AG04449 (cell line): ENCODE data around the gene GAB4.
A peak's percentile ranks its signal among the peaks of the same experiment; 100 is the strongest.
"Not testable (repeated sequence)": the region's sequence is repeated elsewhere in the genome, so short reads cannot be mapped to it uniquely, and the experiment has no call there.

ENCODE experiments used
- CTCF ChIA-PET: fragments of 350-600 bp; formaldehyde crosslinking; extraction: SDS; loops from one replicate; lab custom pipeline; 2021; ENCODE audit warnings: antibody characterized with exemption; lab: Yijun Ruan, JAX
- POLR2A ChIA-PET: fragments of 400-600, 350-600 bp; formaldehyde crosslinking; extraction: SDS; loops from one replicate; lab custom pipeline; 2020; ENCODE audit warnings: antibody characterized with exemption, inconsistent platforms; lab: Yijun Ruan, JAX
- DNase-seq: peaks from one replicate; pipeline ENCODE4 v3.0.0-alpha.2; 2010; ENCODE audit warnings: low read depth, low spot score
- H3K4me3 ChIP-seq: 2 replicates; pipeline ENCODE4 v1.5.1; 2011; ENCODE audit warnings: low read depth, mild to moderate bottlenecking, control low read depth, low read length
- CTCF ChIP-seq: IDR thresholded peaks from one replicate; pipeline ENCODE4 v1.5.1; 2011; ENCODE audit warnings: mild to moderate bottlenecking, moderate library complexity, low read length, control low read depth, inconsistent platforms; ENCODE audit not compliant: insufficient read depth; ENCODE audit errors: missing control alignments

GAB4 gene

GRCh38 chr22:17043521-17043920 is 35.5 kb upstream of the GAB4 start:
- no peak for DNase-seq
- no peak for TF ChIP-seq CTCF
- ChIA-PET POLR2A (no interaction called here), CTCF (interaction anchor here (0.8 to 1.0 kb wide), 2 partner anchors 14 to 128 kb away, joined by 4 to 7 read pairs; no protein-coding TSS in a partner anchor)
- H3K4me3 ChIP-seq, result no peak overlapping the region

GRCh38 chr22:17036842-17037711 is 29.1 kb upstream of the GAB4 start:
- H3K4me3 ChIP-seq, result peak overlapping the region; percentile 57
- POLR2A ChIA-PET, DNase-seq: not testable (repeated sequence)
- CTCF ChIA-PET, result interaction anchor here (1.0 kb wide), 1 partner anchor 21 kb away, joined by 4 read pairs; no protein-coding TSS in a partner anchor

GRCh38 chr22:17035976-17036841 is 28.2 kb upstream of the GAB4 start:
- DNase-seq, POLR2A ChIA-PET: not testable (repeated sequence)
- CTCF ChIA-PET, result interaction anchor here (1.0 to 1.6 kb wide), 2 partner anchors 22 to 136 kb away, joined by 4 to 5 read pairs; no protein-coding TSS in a partner anchor
- H3K4me3 ChIP-seq, result peak overlapping the region; percentile 20

- CTCF ChIA-PET, result interaction anchor here (1.6 kb wide), 1 partner anchor 137 kb away, joined by 5 read pairs; no protein-coding TSS in a partner anchor
- POLR2A ChIA-PET, result no interaction called here
- H3K4me3 ChIP-seq, result no peak overlapping the region
- no peak for DNase-seq
- TF ChIP-seq CTCF, result no peak
These were observed 27.2 kb upstream of the GAB4 start for GRCh38 chr22:17035246-17035645.

GRCh38 chr22:17034532-17034931 is 26.5 kb upstream of the GAB4 start:
- H3K4me3 ChIP-seq, CTCF ChIA-PET, DNase-seq, POLR2A ChIA-PET: not testable (repeated sequence)

GRCh38 chr22:17032277-17032676 is 24.3 kb upstream of the GAB4 start:
- POLR2A ChIA-PET, H3K4me3 ChIP-seq, CTCF ChIA-PET: not testable (repeated sequence)

GRCh38 chr22:17024380-17024779 is 16.4 kb upstream of the GAB4 start:
- DNase-seq, POLR2A ChIA-PET, H3K4me3 ChIP-seq, CTCF ChIA-PET: not testable (repeated sequence)

More at GRCh38 chr22:17032277-17032676, 24.3 kb upstream of the GAB4 start:
- not testable (repeated sequence) for DNase-seq

GRCh38 chr22:17015552-17015951 is 7.5 kb upstream of the GAB4 start:
- POLR2A ChIA-PET, CTCF ChIA-PET, DNase-seq, H3K4me3 ChIP-seq: not testable (repeated sequence)

- CTCF ChIA-PET, DNase-seq, POLR2A ChIA-PET, H3K4me3 ChIP-seq: not testable (repeated sequence)
These were observed 6.0 kb upstream of the GAB4 start for GRCh38 chr22:17014101-17014440.
